Urothelium cell line (cell line): ENCODE data around the gene ANO6.

ENCODE experiments used
- DNase-seq: peaks from one replicate; pipeline ENCODE4 v3.0.0; 2011; ENCODE audit warnings: low spot score, mixed read lengths
- FAIRE-seq: peaks from 2 replicates; lab custom pipeline; 2011; peaks lifted over from hg19 to GRCh38; lab: Jason Lieb, UNC

ANO6 gene

GRCh38 chr12:45212064-45212463 lies 3.8 kb upstream of the ANO6 start:
- no peak for FAIRE-seq
- no peak for DNase-seq

- DNase-seq, result no peak
- no peak for FAIRE-seq
These were observed 2.8 kb upstream of the ANO6 start for GRCh38 chr12:45213107-45213506.

- DNase-seq, result no peak
- FAIRE-seq, result no peak
These were observed 1.8 kb upstream of the ANO6 start for GRCh38 chr12:45214071-45214470.

GRCh38 chr12:45214749-45215418 lies 1.0 kb upstream of the ANO6 start:
- FAIRE-seq, result no peak
- DNase-seq, result no peak

GRCh38 chr12:45216230-45216982 lies 511 bp downstream of the ANO6 start:
- FAIRE-seq (no peak), DNase-seq (peak; percentile 41)

- FAIRE-seq (no peak), DNase-seq (no peak)
These were observed 1.1 kb downstream of the ANO6 start for GRCh38 chr12:45216983-45217485.

- DNase-seq, result no peak
These were observed 2.0 kb downstream of the ANO6 start for GRCh38 chr12:45217846-45218245.

GRCh38 chr12:45219621-45220020 lies 3.7 kb downstream of the ANO6 start:
- no peak for FAIRE-seq
- DNase-seq, result no peak

More at GRCh38 chr12:45217846-45218245, 2.0 kb downstream of the ANO6 start:
- FAIRE-seq, result no peak

GRCh38 chr12:45220363-45220931 lies 4.6 kb downstream of the ANO6 start:
- FAIRE-seq, result no peak

GRCh38 chr12:45220969-45221368 lies 5.1 kb downstream of the ANO6 start:
- DNase-seq (no peak), FAIRE-seq (no peak)

More at GRCh38 chr12:45220363-45220931, 4.6 kb downstream of the ANO6 start:
- DNase-seq, result no peak

GRCh38 chr12:45223868-45224267 lies 8.0 kb downstream of the ANO6 start:
- no peak for FAIRE-seq

GRCh38 chr12:45224311-45224710 lies 8.4 kb downstream of the ANO6 start:
- no peak for DNase-seq
- FAIRE-seq, result no peak

More at GRCh38 chr12:45223868-45224267, 8.0 kb downstream of the ANO6 start:
- DNase-seq, result no peak

GRCh38 chr12:45226021-45226420 lies 10.1 kb downstream of the ANO6 start:
- FAIRE-seq, result no peak

GRCh38 chr12:45227316-45228067 lies 11.6 kb downstream of the ANO6 start:
- DNase-seq (no peak), FAIRE-seq (no peak)

More at GRCh38 chr12:45226021-45226420, 10.1 kb downstream of the ANO6 start:
- no peak for DNase-seq

- FAIRE-seq (no peak), DNase-seq (no peak)
These were observed 15.7 kb downstream of the ANO6 start for GRCh38 chr12:45231515-45232145.

- DNase-seq (no peak), FAIRE-seq (no peak)
These were observed 16.4 kb downstream of the ANO6 start for GRCh38 chr12:45232146-45232755.

- DNase-seq, result peak; percentile 88
- FAIRE-seq, result peak; percentile 56
These were observed 17.0 kb downstream of the ANO6 start for GRCh38 chr12:45232756-45233372.

GRCh38 chr12:45234139-45234865 lies 18.4 kb downstream of the ANO6 start:
- FAIRE-seq (no peak), DNase-seq (peak; percentile 83)
